Naive thymus-derived CD4-positive, alpha-beta T cell (primary cell): ENCODE measurements around the gene GBGT1. TPM values are rescaled to one million over a fixed set of nuclear protein-coding genes. Genes with fewer than 3 reads are reported as not detected.

Source experiments
- ATAC-seq: fragments of 150-1000 bp; cut with Tn5 transposase; 2 replicates; pipeline ENCODE4 v1.10.0; 2021; ENCODE audit warnings: mild to moderate bottlenecking, moderate library complexity
- CTCF ChIA-PET: fragments of 350-600 bp; sonication (Branson Sonifier 250); formaldehyde crosslinking; loops from one replicate; lab custom pipeline; 2021; ENCODE audit warnings: antibody characterized with exemption; lab: Charles Lee
- POLR2A ChIA-PET: fragments of 350-600 bp; sonication (Branson Sonifier 250); formaldehyde crosslinking; loops from one replicate; lab custom pipeline; 2021; ENCODE audit warnings: antibody characterized with exemption, inconsistent platforms; lab: Charles Lee
- DNase-seq, 9 donors: peaks; one replicate each; pipeline versions ENCODE4 v3.0.0 to v3.0.0-alpha.2; 2020 to 2022; ENCODE audit warnings: mixed read lengths in 1 of 9
- H3K27ac ChIP-seq: one replicate; pipeline ENCODE4 v1.7.0; 2013; ENCODE audit warnings: mild to moderate bottlenecking, low read depth, low read length, moderate library complexity
- H3K27me3 ChIP-seq, 2 donors: one replicate each; pipeline ENCODE4 v1.7.0; 2013; ENCODE audit warnings: low read length in 2 of 2, mild to moderate bottlenecking in 2 of 2, moderate library complexity in 2 of 2; ENCODE audit not compliant: control insufficient read depth in 2 of 2, insufficient read depth in 2 of 2
- H3K36me3 ChIP-seq, 3 experiments: 1 replicate in 2 of 3; 2 replicates in 1 of 3; pipeline ENCODE4 v1.7.0; 2013; ENCODE audit warnings: low read length in 3 of 3, mild to moderate bottlenecking in 3 of 3, moderate library complexity in 1 of 3; ENCODE audit not compliant: insufficient read depth in 3 of 3, control insufficient read depth in 2 of 3
- H3K4me1 ChIP-seq, 2 donors: one replicate each; pipeline ENCODE4 v1.7.0; 2013; ENCODE audit warnings: low read length in 2 of 2, mild to moderate bottlenecking in 2 of 2, moderate library complexity in 1 of 2; ENCODE audit not compliant: control insufficient read depth in 2 of 2, insufficient read depth in 2 of 2
- H3K4me3 ChIP-seq: 2 replicates; pipeline ENCODE4 v1.7.0; 2013; ENCODE audit warnings: mild to moderate bottlenecking, low read length
- H3K9me3 ChIP-seq, 3 experiments: 1 replicate in 2 of 3; 2 replicates in 1 of 3; pipeline ENCODE4 v1.7.0; 2013; ENCODE audit warnings: low read length in 3 of 3; ENCODE audit not compliant: control insufficient read depth in 2 of 3
- H3K27ac Mint-ChIP-seq, 9 donors: one replicate each; pipeline ENCODE4 v1.8.0; 2020 to 2022; ENCODE audit warnings: mixed read lengths in 9 of 9, mild to moderate bottlenecking in 8 of 9, moderate library complexity in 5 of 9, inconsistent platforms in 2 of 9
- H3K27me3 Mint-ChIP-seq, 5 donors: one replicate each; pipeline ENCODE4 v1.8.0; 2021 to 2022; ENCODE audit warnings: mixed read lengths in 5 of 5, mild to moderate bottlenecking in 1 of 5
- H3K36me3 Mint-ChIP-seq, 5 donors: one replicate each; pipeline ENCODE4 v1.8.0; 2020 to 2022; ENCODE audit warnings: mixed read lengths in 5 of 5, mild to moderate bottlenecking in 3 of 5, inconsistent platforms in 1 of 5
- H3K4me1 Mint-ChIP-seq, 7 donors: one replicate each; pipeline ENCODE4 v1.8.0; 2020 to 2022; ENCODE audit warnings: mixed read lengths in 7 of 7, mild to moderate bottlenecking in 3 of 7, inconsistent platforms in 1 of 7
- H3K4me3 Mint-ChIP-seq, 10 donors: one replicate each; pipeline ENCODE4 v1.8.0; 2020 to 2022; ENCODE audit warnings: mild to moderate bottlenecking in 10 of 10, mixed read lengths in 10 of 10, moderate library complexity in 6 of 10, inconsistent platforms in 2 of 10
- H3K9me3 Mint-ChIP-seq, 11 donors: one replicate each; pipeline ENCODE4 v1.8.0; 2020 to 2022; ENCODE audit warnings: mixed read lengths in 11 of 11, mild to moderate bottlenecking in 4 of 11, inconsistent platforms in 1 of 11, moderate library complexity in 1 of 11
- intact Hi-C, 2 donors: fragments of 100-400 bp; cut with micrococcal nuclease; formaldehyde crosslinking; loops; one replicate each; pipeline ENCODE4 v1.15.1; 2023
- polyA plus RNA-seq, 2 donors: library from polyadenylated mRNA; unstranded; fragments of 300-500 nt; fragmentation: Illumina TruSeq; gene quantifications; one replicate each; pipeline ENCODE4 v1.2.3, GENCODE V29; 2021
- total RNA-seq, 6 experiments: library from RNA in 5 of 6; stranded (reverse) in 5 of 6; gene quantifications; 1 replicate in 5 of 6; 2 replicates in 1 of 6; pipeline ENCODE4 v1.2.3 and lab custom pipeline; 2021 to 2026

Gene GBGT1
- total and polyA plus RNA-seq, 7 experiments from 2014 or later, result 0.14 to 14.8 (median 4.8) TPM; not detected in 1

GRCh38 chr9:133133681-133134387, 29.9 kb downstream of the GBGT1 start:
- ATAC-seq (peak; percentile 92), DNase-seq (peak; percentile 69 to 94 (median 90))
- ChIA-PET CTCF (interaction anchor here (1.0 to 5.0 kb wide), 4 partner anchors 10 to 111 kb away, joined by 4 to 48 read pairs (median 16); no protein-coding TSS in a partner anchor), POLR2A (interaction anchor here (0.7 to 6.5 kb wide), 9 partner anchors 10 to 1390 kb away, joined by 3 to 65 read pairs (median 6); partner anchors contain the start of genes GTF3C5 and RALGDS)
- Histone ChIP-seq H3K27me3 (no peaks in the 10 kb centered on the region), H3K36me3 (no peaks in the 10 kb centered on the region), H3K27ac (peak overlapping the region; percentile 92), H3K4me1 (peaks cover 57 to 68% of the 10 kb centered on the region in 2 donors), H3K9me3 (no peaks in the 10 kb centered on the region), H3K4me3 (peak overlapping the region; percentile 20)
- Mint-ChIP-seq H3K9me3 (peaks cover 0 to 4% (median 0%) of the 10 kb centered on the region in 11 donors), H3K36me3 (peaks cover 0 to 14% (median 0%) of the 10 kb centered on the region in 5 donors), H3K27ac (peak overlapping the region; percentile 99 to 100 (median 100)), H3K4me3 (peak overlapping the region; percentile 72 to 85 (median 80)), H3K4me1 (peaks cover 31 to 75% (median 63%) of the 10 kb centered on the region in 7 donors), H3K27me3 (no peaks in the 10 kb centered on the region)
- intact Hi-C loops, result loop anchor here (1.0 to 10.0 kb wide), 4 partner anchors 10 to 779 kb away; partner anchors contain the start of genes RALGDS (in 2 of the 2) and SETX (in 1 of the 2)

GRCh38 chr9:133132174-133132573, 31.5 kb downstream of the GBGT1 start:
- no peaks in the 10 kb centered on the region for H3K27me3 ChIP-seq
- intact Hi-C loops, result loop anchor here (2.0 to 10.0 kb wide), 2 partner anchors 17 to 777 kb away; partner anchors contain the start of gene SETX (in 1 of the 2)
- peak overlapping the region in 7 of 10 donors; percentile 12 to 79 (median 47) for H3K4me3 Mint-ChIP-seq
- peaks cover 0 to 4% (median 0%) of the 10 kb centered on the region in 11 donors for H3K9me3 Mint-ChIP-seq
- peaks cover 70 to 81% of the 10 kb centered on the region in 2 donors for H3K4me1 ChIP-seq
- CTCF ChIA-PET, result interaction anchor here (3.9 to 5.0 kb wide), 2 partner anchors 12 to 15 kb away, joined by 26 to 48 read pairs; no protein-coding TSS in a partner anchor
- peak overlapping the region; percentile 92 for H3K27ac ChIP-seq
- H3K27ac Mint-ChIP-seq, result peak overlapping the region; percentile 98 to 100 (median 100)
- no peaks in the 10 kb centered on the region for H3K9me3 ChIP-seq
- DNase-seq (no peak), ATAC-seq (no peak)
- no peaks in the 10 kb centered on the region for H3K27me3 Mint-ChIP-seq
- H3K36me3 ChIP-seq, result no peaks in the 10 kb centered on the region
- H3K36me3 Mint-ChIP-seq, result peaks cover 0 to 14% (median 0%) of the 10 kb centered on the region in 5 donors
- H3K4me1 Mint-ChIP-seq, result peaks cover 38 to 73% (median 68%) of the 10 kb centered on the region in 7 donors
- POLR2A ChIA-PET, result interaction anchor here (0.6 to 6.5 kb wide), 4 partner anchors 11 to 105 kb away, joined by 3 to 65 read pairs (median 26); no protein-coding TSS in a partner anchor
- no peak overlapping the region for H3K4me3 ChIP-seq

GRCh38 chr9:133131506-133131905, 32.2 kb downstream of the GBGT1 start:
- Mint-ChIP-seq H3K27ac (peak overlapping the region; percentile 98 to 100 (median 100)), H3K4me3 (peak overlapping the region; percentile 23 to 92 (median 68)), H3K4me1 (peaks cover 38 to 77% (median 70%) of the 10 kb centered on the region in 7 donors), H3K27me3 (no peaks in the 10 kb centered on the region), H3K9me3 (peaks cover 0 to 4% (median 0%) of the 10 kb centered on the region in 11 donors), H3K36me3 (peaks cover 0 to 18% (median 0%) of the 10 kb centered on the region in 5 donors)
- no peak overlapping the region for H3K4me3 ChIP-seq
- peak overlapping the region; percentile 92 for H3K27ac ChIP-seq
- H3K9me3 ChIP-seq, result no peaks in the 10 kb centered on the region
- ATAC-seq (no peak), DNase-seq (no peak)
- no peaks in the 10 kb centered on the region for H3K36me3 ChIP-seq
- POLR2A ChIA-PET, result interaction anchor here (1.2 to 6.5 kb wide), 4 partner anchors 9 to 17 kb away, joined by 3 to 65 read pairs (median 26); no protein-coding TSS in a partner anchor
- peaks cover 77 to 88% of the 10 kb centered on the region in 2 donors for H3K4me1 ChIP-seq
- intact Hi-C loops, result loop anchor here in 1 of 2 donors (10.0 kb wide), 1 partner anchor 777 kb away; the partner anchor contains the start of gene SETX
- no peaks in the 10 kb centered on the region for H3K27me3 ChIP-seq
- CTCF ChIA-PET, result interaction anchor here (0.9 to 1.5 kb wide), 4 partner anchors 10 to 28 kb away, joined by 3 to 5 read pairs (median 4); no protein-coding TSS in a partner anchor

- CTCF ChIA-PET, result interaction anchor here (0.9 to 1.5 kb wide), 4 partner anchors 11 to 27 kb away, joined by 3 to 5 read pairs (median 4); no protein-coding TSS in a partner anchor
- no peaks in the 10 kb centered on the region for H3K36me3 ChIP-seq
- intact Hi-C loops, result loop anchor here in 1 of 2 donors (10.0 kb wide), 1 partner anchor 776 kb away; the partner anchor contains the start of gene SETX
- Mint-ChIP-seq H3K36me3 (peaks cover 0 to 15% (median 0%) of the 10 kb centered on the region in 5 donors), H3K27ac (peak overlapping the region; percentile 94 to 100 (median 100)), H3K4me3 (peak overlapping the region; percentile 60 to 92 (median 78)), H3K4me1 (peaks cover 37 to 77% (median 69%) of the 10 kb centered on the region in 7 donors), H3K9me3 (peaks cover 0 to under 1% (median 0%) of the 10 kb centered on the region in 11 donors), H3K27me3 (no peaks in the 10 kb centered on the region)
- DNase-seq (peak in 8 of 9 donors; percentile 39 to 55 (median 51)), ATAC-seq (peak; percentile 36)
- H3K4me3 ChIP-seq, result peak overlapping the region; percentile 66
- H3K27ac ChIP-seq, result peak overlapping the region; percentile 92
- no peaks in the 10 kb centered on the region for H3K9me3 ChIP-seq
- POLR2A ChIA-PET, result interaction anchor here (1.2 to 6.5 kb wide), 4 partner anchors 8 to 17 kb away, joined by 3 to 65 read pairs (median 26); no protein-coding TSS in a partner anchor
- H3K27me3 ChIP-seq, result no peaks in the 10 kb centered on the region
- H3K4me1 ChIP-seq, result peaks cover 76 to 90% of the 10 kb centered on the region in 2 donors
Measured at GRCh38 chr9:133130685-133131244, 32.9 kb downstream of the GBGT1 start.

- intact Hi-C loops, result no loop called here
- peaks cover 0 to 14% (median 0%) of the 10 kb centered on the region in 5 donors for H3K36me3 Mint-ChIP-seq
- no peaks in the 10 kb centered on the region for H3K27me3 Mint-ChIP-seq
- peak overlapping the region in 8 of 9 donors; percentile 36 to 100 (median 60) for H3K27ac Mint-ChIP-seq
- no peaks in the 10 kb centered on the region for H3K9me3 Mint-ChIP-seq
- Histone ChIP-seq H3K36me3 (no peaks in the 10 kb centered on the region), H3K27ac (no peak overlapping the region), H3K9me3 (no peaks in the 10 kb centered on the region), H3K4me3 (peak overlapping the region; percentile 10), H3K27me3 (no peaks in the 10 kb centered on the region), H3K4me1 (peaks cover 66 to 89% of the 10 kb centered on the region in 2 donors)
- H3K4me1 Mint-ChIP-seq, result peaks cover 34 to 78% (median 66%) of the 10 kb centered on the region in 7 donors
- H3K4me3 Mint-ChIP-seq, result peak overlapping the region in 5 of 10 donors; percentile 6 to 80 (median 59)
- CTCF ChIA-PET, result interaction anchor here (1.1 to 1.2 kb wide), 2 partner anchors 15 to 27 kb away, joined by 3 read pairs; no protein-coding TSS in a partner anchor
- DNase-seq (no peak), ATAC-seq (no peak)
- POLR2A ChIA-PET, result interaction anchor here (6.5 kb wide), 1 partner anchor 19 kb away, joined by 48 read pairs; no protein-coding TSS in a partner anchor
Measured at GRCh38 chr9:133129001-133129795, 34.5 kb downstream of the GBGT1 start.
